ENCODE measurements around the gene PLCB4.

DNA sequence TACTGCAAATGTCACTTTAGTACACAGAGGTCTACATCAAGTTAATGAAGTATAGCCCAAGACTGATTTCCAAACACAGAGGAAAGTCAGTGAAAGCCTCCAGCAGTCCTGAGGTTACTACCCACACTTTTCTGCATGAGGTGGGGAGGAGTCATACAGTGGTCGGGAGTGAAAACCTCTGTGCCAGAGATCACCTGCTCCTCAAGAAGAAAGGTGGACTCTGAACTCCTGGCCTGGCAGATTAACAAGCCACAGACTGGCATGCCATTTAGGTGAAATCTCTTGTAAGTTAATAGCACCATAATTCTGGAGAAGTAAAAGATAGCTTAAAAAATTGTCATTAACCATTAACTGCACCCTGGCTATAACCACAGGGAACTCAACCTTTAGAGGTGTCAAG is 320.5 kb downstream of the PLCB4 start:
- TF ChIP-seq, protein P1, sequence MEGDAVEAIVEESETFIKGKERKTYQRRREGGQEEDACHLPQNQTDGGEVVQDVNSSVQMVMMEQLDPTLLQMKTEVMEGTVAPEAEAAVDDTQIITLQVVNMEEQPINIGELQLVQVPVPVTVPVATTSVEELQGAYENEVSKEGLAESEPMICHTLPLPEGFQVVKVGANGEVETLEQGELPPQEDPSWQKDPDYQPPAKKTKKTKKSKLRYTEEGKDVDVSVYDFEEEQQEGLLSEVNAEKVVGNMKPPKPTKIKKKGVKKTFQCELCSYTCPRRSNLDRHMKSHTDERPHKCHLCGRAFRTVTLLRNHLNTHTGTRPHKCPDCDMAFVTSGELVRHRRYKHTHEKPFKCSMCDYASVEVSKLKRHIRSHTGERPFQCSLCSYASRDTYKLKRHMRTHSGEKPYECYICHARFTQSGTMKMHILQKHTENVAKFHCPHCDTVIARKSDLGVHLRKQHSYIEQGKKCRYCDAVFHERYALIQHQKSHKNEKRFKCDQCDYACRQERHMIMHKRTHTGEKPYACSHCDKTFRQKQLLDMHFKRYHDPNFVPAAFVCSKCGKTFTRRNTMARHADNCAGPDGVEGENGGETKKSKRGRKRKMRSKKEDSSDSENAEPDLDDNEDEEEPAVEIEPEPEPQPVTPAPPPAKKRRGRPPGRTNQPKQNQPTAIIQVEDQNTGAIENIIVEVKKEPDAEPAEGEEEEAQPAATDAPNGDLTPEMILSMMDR (conservative IDR thresholded peaks at IDR 0.05; ENCODE audit: low read length), result no peak
- TF ChIP-seq EZH2phosphoT487 (IDR thresholded peaks at IDR 0.05; ENCODE audit: borderline replicate concordance, low read depth, low read length), result no peak

Data from OCI-LY7 (cell line).